ENCODE results near the gene BLM.

- TF ChIP-seq GATA2 (IDR thresholded peaks at IDR 0.05; ENCODE audit: low read depth, low read length): no peak
- TF ChIP-seq GATA3 (IDR thresholded peaks at IDR 0.05; ENCODE audit: low read depth, low read length): no peak
These were observed 121.0 kb downstream of the BLM start for GRCh38 chr15:90838139-90838538.

All from SH-SY5Y (cell line).